ENCODE measurements around the gene MLH1. TPM values are rescaled to one million over a fixed set of nuclear protein-coding genes. Genes with fewer than 3 reads are reported as not detected.

MLH1 gene
- total RNA-seq, 4 donors from 2014 or later: 28.8 to 57.2 (median 40.9) TPM

GRCh38 chr3:37096975-37097374 lies 103.7 kb downstream of the MLH1 start:
- TF ChIP-seq POLR2A (IDR thresholded peaks at IDR 0.05) (no peak), CTCF (IDR thresholded peaks at IDR 0.05) (no peak), EP300 (IDR thresholded peaks at IDR 0.05) (no peak)
- H3K36me3 ChIP-seq: peaks cover 0 to 24% (median 0%) of the 10 kb centered on the region in 3 donors
- H3K27ac ChIP-seq: peak overlapping the region in 1 of 4 donors; percentile 19
- H3K27me3 ChIP-seq: no peaks in the 10 kb centered on the region
- no peaks in the 10 kb centered on the region for H3K9me3 ChIP-seq
- H3K4me3 ChIP-seq: no peak overlapping the region
- peaks cover 0 to 9% (median 3%) of the 10 kb centered on the region in 4 donors for H3K4me1 ChIP-seq
- 49 to 63% methylated on average over 1 of the region's 1 CpG for WGBS, 2 donors
- DNase-seq (ENCODE audit: low spot score in 2 of 2): no peak

- no peak overlapping the region for H3K27ac ChIP-seq
- TF ChIP-seq CTCF (IDR thresholded peaks at IDR 0.05) (no peak), EP300 (IDR thresholded peaks at IDR 0.05) (no peak)
- no peaks in the 10 kb centered on the region for H3K27me3 ChIP-seq
- H3K36me3 ChIP-seq: peaks cover 0 to 17% (median 0%) of the 10 kb centered on the region in 3 donors
- H3K4me3 ChIP-seq: no peak overlapping the region
- H3K9me3 ChIP-seq: no peaks in the 10 kb centered on the region
- DNase-seq (ENCODE audit: low spot score in 2 of 2): no peak
- H3K4me1 ChIP-seq: peaks cover 0 to 9% (median 3%) of the 10 kb centered on the region in 4 donors
Observed at GRCh38 chr3:37097776-37098175, 104.5 kb downstream of the MLH1 start.

GRCh38 chr3:37098884-37099283 lies 105.6 kb downstream of the MLH1 start:
- Histone ChIP-seq H3K27ac (no peak overlapping the region), H3K9me3 (no peaks in the 10 kb centered on the region), H3K27me3 (no peaks in the 10 kb centered on the region), H3K36me3 (peaks cover 0 to 7% (median 0%) of the 10 kb centered on the region in 3 donors), H3K4me1 (peaks cover 0 to 9% (median 3%) of the 10 kb centered on the region in 4 donors), H3K4me3 (no peak overlapping the region)
- no peak for TF ChIP-seq CTCF (IDR thresholded peaks at IDR 0.05)
- TF ChIP-seq POLR2A (IDR thresholded peaks at IDR 0.05): no peak
- no peak for TF ChIP-seq EP300 (IDR thresholded peaks at IDR 0.05)
- 96 to 100% methylated on average over 2 of the region's 2 CpGs for WGBS, 2 donors
- DNase-seq (ENCODE audit: low spot score in 2 of 2): no peak

- H3K9me3 ChIP-seq: no peaks in the 10 kb centered on the region
- no peak overlapping the region for H3K4me3 ChIP-seq
- peaks cover 0 to 9% (median 3%) of the 10 kb centered on the region in 4 donors for H3K4me1 ChIP-seq
- DNase-seq (ENCODE audit: low spot score in 2 of 2): no peak
- H3K36me3 ChIP-seq: peaks cover 0 to 4% (median 0%) of the 10 kb centered on the region in 3 donors
- H3K27ac ChIP-seq: no peak overlapping the region
- no peaks in the 10 kb centered on the region for H3K27me3 ChIP-seq
- no peak for TF ChIP-seq CTCF (IDR thresholded peaks at IDR 0.05)
Observed at GRCh38 chr3:37099469-37099868, 106.2 kb downstream of the MLH1 start.

GRCh38 chr3:37100411-37100810 lies 107.1 kb downstream of the MLH1 start:
- no peak overlapping the region for H3K4me3 ChIP-seq
- H3K27me3 ChIP-seq: no peaks in the 10 kb centered on the region
- H3K9me3 ChIP-seq: no peaks in the 10 kb centered on the region
- 73 to 81% methylated on average over 1 of the region's 1 CpG for WGBS, 2 donors
- peaks cover 0 to 4% (median 0%) of the 10 kb centered on the region in 3 donors for H3K36me3 ChIP-seq
- no peak for TF ChIP-seq POLR2A (IDR thresholded peaks at IDR 0.05)
- no peak for TF ChIP-seq EP300 (IDR thresholded peaks at IDR 0.05)
- TF ChIP-seq CTCF (IDR thresholded peaks at IDR 0.05): no peak
- H3K27ac ChIP-seq: no peak overlapping the region
- no peak for DNase-seq (ENCODE audit: low spot score in 2 of 2)
- peaks cover 0 to 9% (median 3%) of the 10 kb centered on the region in 4 donors for H3K4me1 ChIP-seq

Small RNAs within 50 kb of the gene (small RNA-seq; reads per million reads assigned to genes)
- not detected for gene RF00019
- gene RNU6ATAC4P: not detected

Other genes with a start within 250 kb of the MLH1 start
- gene DCLK3, start 229.0 kb upstream of the MLH1 start, total RNA-seq: 10 to 100 TPM; 15.0 to 37.3 (median 32.0) TPM
- 10 to 100 TPM in 2 of 4 donors, 1 to 10 TPM in 2; 8.7 to 12.6 (median 10.5) TPM for gene TRANK1, start 48.5 kb upstream of the MLH1 start, total RNA-seq
- 10 to 100 TPM in 3 of 4 donors, 1 to 10 TPM in 1; 9.9 to 18.4 (median 14.8) TPM for gene EPM2AIP1, start 387 bp upstream of the MLH1 start, total RNA-seq
- 10 to 100 TPM; 48.9 to 64.8 (median 62.7) TPM for gene LRRFIP2, start 181.1 kb downstream of the MLH1 start, total RNA-seq
- 100 to 1,000 TPM in 3 of 4 donors, 10 to 100 TPM in 1; 66.8 to 104 (median 103) TPM for gene GOLGA4, start 249.8 kb downstream of the MLH1 start, total RNA-seq

Data from tibial nerve (tissue), 4 donors.